Measurements from ENCODE around the gene HDAC9.

The HDAC9 gene

GRCh38 chr7:18526368-18526878, 30.9 kb downstream of the HDAC9 start:
- no peak for DNase-seq

GRCh38 chr7:18529239-18529638, 33.7 kb downstream of the HDAC9 start:
- no peak for DNase-seq

DNA sequence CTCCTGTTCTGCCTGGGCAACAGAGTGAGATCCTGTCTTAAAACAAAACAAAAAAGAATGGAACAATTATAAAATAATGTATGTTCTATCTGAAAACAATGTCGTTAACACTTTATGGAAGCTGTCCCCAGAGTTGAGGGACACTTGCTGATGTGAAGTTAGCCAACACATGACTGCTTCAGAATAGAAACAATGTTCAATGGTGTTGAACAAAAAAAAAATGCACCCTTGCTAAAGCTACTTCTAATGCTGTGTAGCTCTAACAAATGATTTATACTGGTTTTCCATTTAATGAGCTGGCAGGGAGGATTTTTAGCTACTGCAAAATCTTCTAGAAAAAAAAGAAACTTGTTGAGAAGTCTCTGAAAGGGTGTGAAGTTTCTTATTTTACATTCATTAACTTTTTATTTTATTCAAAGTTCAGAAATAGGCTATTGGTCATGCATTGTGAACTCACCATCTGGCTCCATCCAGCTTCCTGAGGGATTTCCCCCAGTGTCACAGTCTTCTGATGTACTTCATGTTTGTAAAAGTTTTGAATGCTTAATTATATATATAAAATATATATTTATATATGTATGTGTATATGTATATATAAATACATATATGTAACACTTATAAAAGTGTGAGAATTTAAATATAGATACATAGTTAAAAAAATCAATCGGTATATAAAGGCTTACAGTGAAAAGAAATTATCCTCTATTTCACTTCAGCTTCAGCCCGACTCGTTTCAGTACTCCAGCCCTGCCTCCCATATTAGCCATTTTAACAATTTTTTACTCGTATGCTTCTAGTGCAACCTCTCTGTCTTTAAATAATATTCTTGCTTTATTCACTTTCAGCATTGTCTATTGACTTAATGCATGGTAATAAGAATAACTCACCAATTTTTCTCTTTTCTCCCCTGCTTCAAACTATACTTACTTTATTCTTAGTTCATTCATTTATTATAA, 35.0 kb downstream of the HDAC9 start:
- DNase-seq, result no peak

DNA sequence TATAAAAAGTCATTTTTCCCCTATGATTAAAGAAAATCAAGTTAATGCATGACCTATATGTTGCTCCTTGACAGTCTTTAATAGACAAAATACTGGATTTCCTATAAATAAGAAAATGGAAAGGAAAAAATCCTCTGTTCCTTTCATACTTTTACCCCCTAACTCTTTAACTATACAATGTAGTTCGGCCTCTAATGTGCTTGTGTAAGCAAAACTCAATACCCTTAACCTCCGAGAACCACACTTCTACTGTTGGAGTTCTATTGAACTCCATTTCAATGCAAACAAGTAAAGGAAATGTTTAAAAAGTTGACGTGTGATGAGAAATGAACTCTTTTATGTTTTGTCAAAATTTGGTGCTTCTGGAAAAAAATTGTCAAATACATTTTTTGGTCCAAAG, 36.0 kb downstream of the HDAC9 start:
- no peak for DNase-seq

DNA sequence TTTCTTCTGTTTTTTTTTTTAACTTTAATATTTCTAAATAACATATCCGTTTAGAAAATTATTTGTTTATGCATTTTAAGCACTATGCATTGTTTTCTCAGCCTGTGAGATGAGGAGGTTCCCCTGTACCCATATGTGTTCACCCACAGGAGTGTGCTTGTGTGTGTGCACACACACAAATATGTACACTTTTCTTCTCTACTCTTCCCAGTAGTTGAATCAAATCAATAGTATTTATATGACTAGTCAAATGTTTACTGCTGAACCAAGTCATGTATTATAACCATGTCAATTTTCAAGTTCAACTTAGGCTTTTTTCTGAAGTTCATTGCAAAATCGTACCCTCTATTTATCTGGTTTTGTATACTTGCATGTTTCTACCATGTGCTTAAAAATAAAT, 37.3 kb downstream of the HDAC9 start:
- no peak for DNase-seq

- no peak for DNase-seq
Measured at GRCh38 chr7:18534481-18534880, 38.9 kb downstream of the HDAC9 start.

GRCh38 chr7:18535810-18536415, 40.4 kb downstream of the HDAC9 start:
- DNase-seq, result no peak

- DNase-seq, result no peak
Measured at GRCh38 chr7:18536486-18536885, 40.9 kb downstream of the HDAC9 start.

GRCh38 chr7:18538554-18539250, 43.2 kb downstream of the HDAC9 start:
- no peak for DNase-seq

- no peak for DNase-seq
Measured at GRCh38 chr7:18540396-18540795, 44.8 kb downstream of the HDAC9 start.

GRCh38 chr7:18541181-18541870, 45.8 kb downstream of the HDAC9 start:
- DNase-seq, result no peak

DNA sequence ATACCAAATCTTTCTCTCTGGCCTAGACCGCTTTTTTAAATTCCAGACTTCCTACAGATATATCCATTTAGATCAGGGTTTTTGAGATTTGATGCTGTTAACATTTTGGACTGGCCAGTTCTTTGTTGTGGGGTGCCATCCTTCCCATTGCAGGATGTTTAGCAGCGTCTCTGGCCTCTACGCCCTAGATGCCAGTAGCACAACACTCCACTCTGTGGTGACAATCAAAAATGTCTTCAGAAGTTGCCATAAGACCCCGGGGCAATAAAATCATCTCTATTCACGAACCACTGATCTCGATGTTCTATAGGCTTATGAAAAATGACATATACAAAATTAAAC, 46.3 kb downstream of the HDAC9 start:
- no peak for DNase-seq

- DNase-seq, result no peak
Measured at GRCh38 chr7:18546576-18546975, 51.0 kb downstream of the HDAC9 start.

DNA sequence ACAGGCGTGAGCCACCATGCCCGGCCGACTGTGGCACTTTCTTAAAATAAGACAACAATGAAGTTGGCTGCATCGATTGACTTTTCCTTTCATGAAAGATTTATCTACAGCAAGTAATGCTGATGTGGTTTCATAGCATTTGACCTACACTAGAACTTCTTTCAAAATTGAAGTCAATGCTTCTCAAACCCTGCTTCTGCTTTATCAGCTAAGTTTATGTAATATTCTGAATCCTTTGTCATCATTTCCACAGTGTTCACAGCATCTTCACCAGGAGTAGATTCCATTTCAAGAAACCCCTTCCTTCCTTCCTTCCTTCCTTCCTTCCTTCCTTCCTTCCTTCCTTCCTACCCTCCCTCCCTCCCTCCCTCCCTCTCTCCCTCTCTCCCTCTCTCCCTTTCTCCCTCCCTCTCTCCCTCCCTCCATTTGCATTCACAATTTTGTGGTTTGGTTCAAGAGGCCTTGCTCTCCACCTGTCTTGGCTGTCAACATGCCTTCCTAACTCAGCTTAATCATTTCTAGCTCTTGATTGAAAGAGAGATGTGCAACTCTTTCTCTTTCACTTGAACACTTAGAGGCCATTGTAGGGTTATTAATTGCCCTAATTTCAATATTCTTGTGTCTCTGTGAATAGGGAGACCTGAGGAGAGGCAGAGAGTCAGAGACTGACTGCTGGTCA, 52.1 kb downstream of the HDAC9 start:
- DNase-seq, result no peak

DNA sequence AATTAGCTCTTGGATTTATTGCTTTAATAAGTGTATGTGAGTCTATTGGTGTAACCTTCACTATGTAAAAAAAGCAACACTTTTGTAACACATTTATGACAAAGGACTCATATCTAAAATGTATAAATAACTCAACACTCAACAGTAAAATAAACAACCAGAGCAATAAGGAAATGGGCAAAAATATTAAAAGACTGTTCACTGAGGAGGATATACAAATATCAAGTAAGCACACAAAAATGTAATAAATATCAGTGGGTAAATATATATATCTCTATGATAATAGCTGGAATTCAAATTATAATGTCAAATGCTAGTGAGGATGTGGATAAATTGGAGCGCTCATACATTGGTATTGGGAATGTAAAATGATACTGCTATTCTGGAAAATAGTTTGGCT, 53.0 kb downstream of the HDAC9 start:
- no peak for DNase-seq

GRCh38 chr7:18550574-18550973, 55.0 kb downstream of the HDAC9 start:
- DNase-seq, result no peak

- no peak for DNase-seq
Measured at GRCh38 chr7:18552316-18552916, 56.9 kb downstream of the HDAC9 start.

DNA sequence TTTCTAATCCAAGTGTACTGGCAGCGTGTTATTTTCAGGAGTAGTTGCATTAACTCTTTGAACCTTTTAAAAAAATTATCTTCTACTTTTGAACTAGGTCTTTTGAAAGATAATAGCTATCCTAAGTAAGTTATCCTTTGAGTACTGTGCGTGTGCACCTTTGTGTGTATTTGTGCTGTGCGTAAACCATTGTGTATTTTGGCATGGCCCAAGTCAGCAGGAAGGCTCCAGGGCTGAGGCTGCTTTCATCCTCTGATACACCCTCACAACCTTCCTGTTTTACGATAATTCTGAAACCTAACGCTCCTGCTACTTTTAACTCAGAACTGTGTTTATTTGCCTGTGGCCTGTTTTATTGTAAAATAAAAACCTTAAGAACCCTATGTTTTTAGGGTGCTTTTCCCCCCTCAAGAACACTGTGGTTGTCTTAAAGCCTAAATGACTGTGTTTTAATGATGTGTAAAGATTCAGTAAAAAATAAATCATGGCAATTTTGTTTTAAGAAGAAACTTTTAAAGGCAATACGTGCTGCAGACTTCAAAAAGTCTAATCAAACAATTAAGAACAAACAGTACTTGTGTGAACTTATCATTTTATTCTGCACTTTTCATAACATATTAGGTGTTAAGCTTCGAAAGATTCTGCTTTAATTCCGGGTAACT, 57.5 kb downstream of the HDAC9 start:
- DNase-seq, result no peak

DNA sequence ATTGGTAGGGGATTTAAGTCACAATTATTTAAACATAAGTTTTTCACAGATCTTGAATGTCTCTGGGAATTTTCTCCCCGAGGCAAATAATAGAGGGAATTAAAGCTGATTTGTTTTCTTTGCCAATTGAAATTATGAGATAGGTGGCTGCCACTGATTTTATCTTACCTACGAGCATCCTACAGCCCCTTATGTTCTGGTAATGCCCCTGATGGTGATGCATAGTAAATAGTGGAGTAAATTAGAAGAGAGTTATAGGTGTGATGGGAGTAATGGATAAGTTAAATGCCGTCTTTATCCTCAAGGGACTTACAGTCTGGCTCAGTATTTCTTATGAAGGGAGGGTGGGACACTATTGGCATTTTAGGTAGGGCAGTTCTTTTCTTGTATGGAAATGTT, 58.1 kb downstream of the HDAC9 start:
- DNase-seq, result no peak

- DNase-seq, result no peak
Measured at GRCh38 chr7:18555120-18555519, 59.6 kb downstream of the HDAC9 start.

DNA sequence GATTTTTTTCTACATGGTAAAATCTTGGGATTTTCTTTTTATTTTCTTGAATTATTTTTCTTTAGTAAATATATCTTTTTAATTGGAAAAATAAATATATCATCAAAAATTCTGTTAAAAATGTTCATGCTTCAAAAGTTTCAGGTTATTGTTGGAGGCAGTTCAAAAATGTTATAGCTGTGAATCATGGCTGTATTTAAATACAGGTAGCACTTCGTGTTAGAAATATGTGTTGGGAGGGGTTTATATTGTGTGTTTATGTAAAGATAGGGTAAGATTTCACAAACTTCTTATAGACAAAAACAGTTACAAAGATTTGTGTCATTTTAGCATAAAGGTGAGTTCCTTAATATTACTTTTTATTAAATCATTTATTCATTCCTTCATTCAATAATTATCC, 60.4 kb downstream of the HDAC9 start:
- no peak for DNase-seq

DNA sequence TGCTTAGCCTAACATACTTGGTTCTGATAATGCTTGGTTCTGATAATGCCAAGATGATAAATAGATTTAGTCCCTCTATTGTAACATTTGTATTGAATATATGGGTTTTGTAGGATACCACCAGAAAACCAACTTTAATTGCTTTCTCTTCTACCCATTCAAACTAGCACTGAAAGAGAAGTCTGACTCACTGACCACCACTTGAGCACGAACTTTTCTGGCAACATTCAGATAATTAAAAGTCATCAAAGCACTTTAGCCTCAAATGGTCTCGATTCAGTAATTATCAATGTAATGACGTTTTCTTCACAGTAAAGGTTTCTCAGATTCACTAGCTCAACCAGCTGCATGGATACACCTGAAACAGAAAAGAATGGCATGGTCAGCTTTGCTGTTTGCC, 63.0 kb downstream of the HDAC9 start:
- DNase-seq, result no peak

Data from NCI-H1694 (cell line).